Upper lobe of right lung (tissue), 1 donor: ENCODE results near the gene SLC9A1. TPM values are rescaled to one million over a fixed set of nuclear protein-coding genes. Genes with fewer than 3 reads are reported as not detected.

ENCODE experiments used
- ATAC-seq: fragments of 200-7000 bp; cut with Tn5 transposase; one replicate; pipeline ENCODE4 v1.9.1; 2020; ENCODE audit warnings: mild to moderate bottlenecking, moderate library complexity
- DNase-seq: peaks from one replicate; pipeline ENCODE4 v3.0.0-alpha.2; 2020
- H3K27ac ChIP-seq: fragments of 200-600 bp; one replicate; pipeline ENCODE4 v1.8.0; 2022
- H3K27me3 ChIP-seq: fragments of 200-600 bp; one replicate; pipeline ENCODE4 v1.8.0; 2022; ENCODE audit warnings: mild to moderate bottlenecking
- H3K36me3 ChIP-seq: fragments of 200-600 bp; one replicate; pipeline ENCODE4 v1.8.0; 2022
- H3K4me1 ChIP-seq: fragments of 200-600 bp; one replicate; pipeline ENCODE4 v1.8.0; 2022
- H3K4me3 ChIP-seq: fragments of 200-600 bp; one replicate; pipeline ENCODE4 v1.8.0; 2022; ENCODE audit warnings: mild to moderate bottlenecking
- H3K9me3 ChIP-seq: fragments of 200-600 bp; one replicate; pipeline ENCODE4 v1.8.0; 2022
- intact Hi-C: fragments of 100-400 bp; cut with DNase I; formaldehyde crosslinking; loops from one replicate; pipeline ENCODE4 v1.11.0; 2022
- total RNA-seq: library from RNA; stranded (reverse); fragmentation: NEBNext Ultra II Directional; extraction: Animal tissue kit (Norgen Biotek cat#: 25700); gene quantifications from one replicate; pipeline ENCODE4 v1.2.1, GENCODE V29; 2021
- TF ChIP-seq, protein P1 (sequence below): fragments of 200-600 bp; IDR thresholded peaks from one replicate; pipeline ENCODE4 v1.8.0; 2022; ENCODE audit warnings: antibody characterized with exemption
- donor health status: DM: no; HTN: yes; CAD: no; lungs with severe emphysema.

SLC9A1 gene
- total RNA-seq, 1 donor from 2014 or later, result 62.4 TPM

DNA sequence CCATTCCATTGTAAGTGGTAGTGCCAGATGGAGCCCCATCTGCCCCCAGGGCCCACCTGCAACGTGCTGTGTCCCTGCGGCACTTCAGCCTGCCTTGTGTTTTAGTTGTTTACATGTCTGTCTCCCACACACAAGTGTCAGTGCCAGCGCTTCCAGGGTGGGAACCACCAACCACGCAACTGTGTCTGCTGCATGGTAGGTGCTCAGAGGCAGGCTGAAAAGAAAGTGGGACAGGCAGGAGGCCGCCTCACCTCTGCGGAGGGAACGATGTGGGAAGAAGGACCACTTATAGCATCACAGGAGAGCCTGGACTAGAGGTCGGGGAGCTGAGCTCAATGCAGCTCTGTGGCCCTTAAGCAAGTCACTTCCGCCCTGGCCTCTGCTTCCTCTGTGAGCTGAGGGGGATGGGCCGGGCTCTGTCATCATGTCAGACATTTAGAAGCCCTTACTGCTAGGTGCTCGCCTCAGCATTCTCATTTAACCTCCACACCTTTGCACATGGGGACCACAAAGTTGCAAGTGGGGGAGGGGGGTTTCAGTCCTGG, 17.9 kb downstream of the SLC9A1 start:
- intact Hi-C loops, result no loop called here
- Histone ChIP-seq H3K4me1 (peaks cover 59% of the 10 kb centered on the region), H3K27ac (peak overlapping the region; percentile 83)

DNA sequence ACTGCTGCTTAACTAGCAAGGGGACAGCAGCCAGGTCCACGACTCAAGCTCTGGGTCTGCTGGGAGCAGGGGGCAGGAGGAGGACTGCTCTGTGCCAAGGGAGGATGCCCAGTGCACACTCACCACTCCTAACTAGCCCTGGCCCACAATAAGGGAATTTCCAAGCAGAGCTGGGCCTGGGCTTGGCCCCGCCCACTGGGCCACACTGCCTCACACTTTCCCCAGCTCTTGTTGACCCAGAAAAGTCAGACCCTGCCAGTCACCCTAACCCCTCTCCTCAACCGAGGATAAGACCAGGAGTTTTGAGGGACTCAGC, 18.7 kb downstream of the SLC9A1 start:
- intact Hi-C loops, result no loop called here
- H3K27ac ChIP-seq, result peak overlapping the region; percentile 83
- peaks cover 52% of the 10 kb centered on the region for H3K4me1 ChIP-seq
- ATAC-seq (peak; percentile 25), DNase-seq (no peak)
- H3K9me3 ChIP-seq, result no peaks in the 10 kb centered on the region
- no peaks in the 10 kb centered on the region for H3K36me3 ChIP-seq
- TF ChIP-seq, protein P1, sequence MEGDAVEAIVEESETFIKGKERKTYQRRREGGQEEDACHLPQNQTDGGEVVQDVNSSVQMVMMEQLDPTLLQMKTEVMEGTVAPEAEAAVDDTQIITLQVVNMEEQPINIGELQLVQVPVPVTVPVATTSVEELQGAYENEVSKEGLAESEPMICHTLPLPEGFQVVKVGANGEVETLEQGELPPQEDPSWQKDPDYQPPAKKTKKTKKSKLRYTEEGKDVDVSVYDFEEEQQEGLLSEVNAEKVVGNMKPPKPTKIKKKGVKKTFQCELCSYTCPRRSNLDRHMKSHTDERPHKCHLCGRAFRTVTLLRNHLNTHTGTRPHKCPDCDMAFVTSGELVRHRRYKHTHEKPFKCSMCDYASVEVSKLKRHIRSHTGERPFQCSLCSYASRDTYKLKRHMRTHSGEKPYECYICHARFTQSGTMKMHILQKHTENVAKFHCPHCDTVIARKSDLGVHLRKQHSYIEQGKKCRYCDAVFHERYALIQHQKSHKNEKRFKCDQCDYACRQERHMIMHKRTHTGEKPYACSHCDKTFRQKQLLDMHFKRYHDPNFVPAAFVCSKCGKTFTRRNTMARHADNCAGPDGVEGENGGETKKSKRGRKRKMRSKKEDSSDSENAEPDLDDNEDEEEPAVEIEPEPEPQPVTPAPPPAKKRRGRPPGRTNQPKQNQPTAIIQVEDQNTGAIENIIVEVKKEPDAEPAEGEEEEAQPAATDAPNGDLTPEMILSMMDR, result no peak
- H3K4me3 ChIP-seq, result no peak overlapping the region
- no peaks in the 10 kb centered on the region for H3K27me3 ChIP-seq

More for the DNA sequence above, 17.9 kb downstream of the SLC9A1 start:
- ATAC-seq (peak; percentile 81), DNase-seq (peak; percentile 86)
- no peaks in the 10 kb centered on the region for H3K36me3 ChIP-seq
- H3K27me3 ChIP-seq, result no peaks in the 10 kb centered on the region
- peak overlapping the region; percentile 19 for H3K4me3 ChIP-seq
- TF ChIP-seq, protein P1, result no peak
- no peaks in the 10 kb centered on the region for H3K9me3 ChIP-seq

DNA sequence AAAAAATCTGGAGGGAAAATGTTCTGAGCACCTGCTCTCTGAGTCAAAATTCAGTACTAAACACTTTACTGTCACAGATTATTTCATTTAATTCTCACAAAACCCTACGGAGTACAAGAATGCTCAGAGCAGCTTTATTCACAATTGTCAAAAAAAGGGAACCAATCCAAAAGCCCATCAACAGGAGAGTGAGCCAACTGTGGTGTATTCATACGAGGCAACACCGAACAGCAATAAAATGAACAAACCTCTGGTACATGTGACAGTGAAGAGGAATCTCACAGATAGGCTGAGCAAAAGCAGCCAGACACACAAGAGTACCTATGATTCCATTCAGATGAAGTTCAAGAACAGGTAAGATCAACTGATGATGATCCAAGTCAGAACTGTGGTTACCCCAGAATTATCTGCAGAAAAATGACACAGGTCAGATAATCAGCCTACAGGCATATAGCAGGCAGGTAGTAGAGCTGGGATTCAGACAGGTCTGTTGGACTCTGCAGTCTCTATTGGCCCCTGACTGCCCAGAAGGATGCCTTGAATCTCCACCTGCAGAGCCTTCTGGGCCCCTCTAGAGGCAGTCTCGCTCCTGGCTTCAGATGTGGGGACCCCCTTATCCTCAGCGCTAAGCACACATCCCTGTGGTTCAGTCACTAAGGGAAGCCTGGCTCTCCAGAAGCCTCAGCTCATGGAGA, 19.2 kb downstream of the SLC9A1 start:
- Histone ChIP-seq H3K9me3 (no peaks in the 10 kb centered on the region), H3K27ac (peak overlapping the region; percentile 83), H3K4me1 (peaks cover 53% of the 10 kb centered on the region), H3K36me3 (no peaks in the 10 kb centered on the region), H3K4me3 (no peak overlapping the region), H3K27me3 (no peaks in the 10 kb centered on the region)
- TF ChIP-seq, protein P1, result no peak
- no peak for DNase-seq
- intact Hi-C loops, result no loop called here
- ATAC-seq, result no peak

DNA sequence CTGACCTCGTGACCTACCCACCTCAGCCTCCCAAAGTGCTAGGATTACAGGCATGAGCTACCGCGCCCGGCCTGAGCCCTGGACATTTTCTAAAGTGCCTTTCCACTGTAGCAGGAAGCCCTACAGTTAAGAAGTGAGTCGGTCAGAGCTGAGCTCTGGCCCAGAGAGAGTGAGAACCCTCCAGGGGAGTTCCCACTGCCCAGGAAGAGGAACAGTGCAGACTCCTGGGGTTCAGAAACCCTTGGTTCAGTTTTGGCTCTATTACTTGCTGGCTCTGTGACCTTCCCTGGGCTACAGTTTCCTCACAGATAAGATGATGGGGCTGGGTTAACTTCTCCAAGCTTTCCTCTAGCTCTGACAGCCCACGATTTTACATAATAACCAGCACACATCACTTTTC, 20.9 kb downstream of the SLC9A1 start:
- Histone ChIP-seq H3K4me1 (peaks cover 40% of the 10 kb centered on the region), H3K27me3 (no peaks in the 10 kb centered on the region), H3K4me3 (no peak overlapping the region), H3K27ac (no peak overlapping the region), H3K9me3 (no peaks in the 10 kb centered on the region), H3K36me3 (no peaks in the 10 kb centered on the region)
- TF ChIP-seq, protein P1, result no peak
- DNase-seq, result no peak
- ATAC-seq, result peak; percentile 16
- intact Hi-C loops, result no loop called here

DNA sequence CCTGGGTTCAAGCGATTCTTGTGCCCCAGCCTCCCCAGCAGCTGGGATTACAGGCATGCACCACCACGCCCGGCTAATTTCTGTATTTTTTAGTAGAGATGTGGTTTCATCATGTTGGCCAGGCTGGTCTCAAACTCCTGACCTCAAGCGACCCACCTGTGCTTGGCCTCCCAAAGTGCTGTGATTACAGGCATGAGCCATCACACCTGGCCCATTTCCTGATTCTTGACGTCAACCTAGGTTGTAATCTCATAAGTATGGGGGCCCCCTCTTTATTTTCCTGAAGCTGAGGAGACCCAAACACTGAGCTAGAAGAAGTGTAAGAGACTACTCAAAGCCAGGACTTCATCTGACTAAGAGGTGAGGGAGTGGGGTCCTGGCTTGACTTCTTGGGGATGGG, 21.8 kb downstream of the SLC9A1 start:
- DNase-seq (no peak), ATAC-seq (no peak)
- intact Hi-C loops, result no loop called here
- Histone ChIP-seq H3K27me3 (no peaks in the 10 kb centered on the region), H3K4me1 (peaks cover 32% of the 10 kb centered on the region), H3K27ac (no peak overlapping the region), H3K36me3 (peaks cover 2% of the 10 kb centered on the region), H3K4me3 (no peak overlapping the region), H3K9me3 (no peaks in the 10 kb centered on the region)
- TF ChIP-seq, protein P1, result no peak
